OCI-LY7 (cell line): ENCODE results near the gene AMHR2. TPM values are rescaled to one million over a fixed set of nuclear protein-coding genes. Genes with fewer than 3 reads are reported as not detected.

Experiments
- total RNA-seq, 2 experiments: library from RNA; depleted of rRNA in 1 of 2; stranded (reverse); fragments of >200 nt in 1 of 2; shearing (Covaris generic) in 1 of 2; gene quantifications; 2 replicates each; pipeline ENCODE4 v1.2.3, GENCODE V29; 2014 to 2022

The AMHR2 gene
- total RNA-seq, 2 experiments from 2014 or later, result not detected

Other genes with a start within 250 kb of the AMHR2 start
- gene ZNF740, start 243.1 kb upstream of the AMHR2 start, total RNA-seq (2014; rRNA removed; shearing (Covaris generic)), result 26.1 and 31.6 TPM in 2 replicates
- gene ZNF740, start 243.1 kb upstream of the AMHR2 start, total RNA-seq (2022), result 58.2 and 66.5 TPM in 2 replicates
- gene CSAD, start 242.9 kb upstream of the AMHR2 start, total RNA-seq (2014; rRNA removed; shearing (Covaris generic)), result 18.9 and 25.8 TPM in 2 replicates
- 26.9 and 32.0 TPM in 2 replicates for gene CSAD, start 242.9 kb upstream of the AMHR2 start, total RNA-seq (2022)
- 48.6 and 51.7 TPM in 2 replicates for gene ITGB7, start 216.6 kb upstream of the AMHR2 start, total RNA-seq (2014; rRNA removed; shearing (Covaris generic))
- gene ITGB7, start 216.6 kb upstream of the AMHR2 start, total RNA-seq (2022), result 153 and 207 TPM in 2 replicates
- 1.4 and 7.0 TPM in 2 replicates for gene RARG, start 191.6 kb upstream of the AMHR2 start, total RNA-seq (2014; rRNA removed; shearing (Covaris generic))
- gene RARG, start 191.6 kb upstream of the AMHR2 start, total RNA-seq (2022), result 5.1 and 8.4 TPM in 2 replicates
- gene ESPL1, start 155.6 kb upstream of the AMHR2 start, total RNA-seq (2014; rRNA removed; shearing (Covaris generic)), result 77.4 and 78.2 TPM in 2 replicates
- gene ESPL1, start 155.6 kb upstream of the AMHR2 start, total RNA-seq (2022), result 121 and 137 TPM in 2 replicates
- gene PFDN5, start 128.3 kb upstream of the AMHR2 start, total RNA-seq (2014; rRNA removed; shearing (Covaris generic)), result 348 and 394 TPM in 2 replicates
- 264 TPM in 2 replicates for gene PFDN5, start 128.3 kb upstream of the AMHR2 start, total RNA-seq (2022)
- gene MYG1, start 124.2 kb upstream of the AMHR2 start, total RNA-seq (2014; rRNA removed; shearing (Covaris generic)), result 41.0 and 53.4 TPM in 2 replicates
- gene MYG1, start 124.2 kb upstream of the AMHR2 start, total RNA-seq (2022), result 59.3 and 64.9 TPM in 2 replicates
- 85.5 and 95.6 TPM in 2 replicates for gene AAAS, start 102.2 kb upstream of the AMHR2 start, total RNA-seq (2014; rRNA removed; shearing (Covaris generic))
- gene AAAS, start 102.2 kb upstream of the AMHR2 start, total RNA-seq (2022), result 94.5 and 109 TPM in 2 replicates
- 0.16 TPM in 1 of 2 replicates, not detected in the other for gene SP7, start 87.5 kb upstream of the AMHR2 start, total RNA-seq (2014; rRNA removed; shearing (Covaris generic))
- 0.27 TPM in 1 of 2 replicates, not detected in the other for gene SP7, start 87.5 kb upstream of the AMHR2 start, total RNA-seq (2022)
- gene SP1, start 43.7 kb upstream of the AMHR2 start, total RNA-seq (2014; rRNA removed; shearing (Covaris generic)), result 47.3 and 58.9 TPM in 2 replicates
- gene SP1, start 43.7 kb upstream of the AMHR2 start, total RNA-seq (2022), result 83.9 and 93.9 TPM in 2 replicates
- gene PRR13, start 17.9 kb downstream of the AMHR2 start, total RNA-seq (2014; rRNA removed; shearing (Covaris generic)), result 54.1 and 83.9 TPM in 2 replicates
- 219 and 230 TPM in 2 replicates for gene PRR13, start 17.9 kb downstream of the AMHR2 start, total RNA-seq (2022)
- gene PCBP2, start 28.2 kb downstream of the AMHR2 start, total RNA-seq (2014; rRNA removed; shearing (Covaris generic)), result 183 and 209 TPM in 2 replicates
- gene PCBP2, start 28.2 kb downstream of the AMHR2 start, total RNA-seq (2022), result 1,015 and 1,037 TPM in 2 replicates
- 7.2 TPM in 2 replicates for gene MAP3K12, start 75.6 kb downstream of the AMHR2 start, total RNA-seq (2014; rRNA removed; shearing (Covaris generic))
- 13.4 and 13.7 TPM in 2 replicates for gene MAP3K12, start 75.6 kb downstream of the AMHR2 start, total RNA-seq (2022)
- 49.1 and 62.6 TPM in 2 replicates for gene TARBP2, start 77.4 kb downstream of the AMHR2 start, total RNA-seq (2014; rRNA removed; shearing (Covaris generic))
- 41.8 and 45.9 TPM in 2 replicates for gene TARBP2, start 77.4 kb downstream of the AMHR2 start, total RNA-seq (2022)
- gene NPFF, start 83.6 kb downstream of the AMHR2 start, total RNA-seq (2014; rRNA removed; shearing (Covaris generic)), result not detected in 2 replicates
- not detected in 2 replicates for gene NPFF, start 83.6 kb downstream of the AMHR2 start, total RNA-seq (2022)
- 5.9 and 6.8 TPM in 2 replicates for gene ATF7, start 202.5 kb downstream of the AMHR2 start, total RNA-seq (2014; rRNA removed; shearing (Covaris generic))
- 23.2 and 26.5 TPM in 2 replicates for gene ATF7, start 202.5 kb downstream of the AMHR2 start, total RNA-seq (2022)